NCI-H2227 (cell line): Measurements from ENCODE around the gene OPRL1.

ENCODE experiments used
- DNase-seq: peaks from one replicate; lab custom pipeline; 2025; ENCODE audit not compliant: unreplicated experiment; lab: John Stamatoyannopoulos, UW

OPRL1 gene

GRCh38 chr20:64139199-64140060 is 59.5 kb downstream of the OPRL1 start:
- DNase-seq: no peak

- no peak for DNase-seq
These were observed 60.4 kb downstream of the OPRL1 start for GRCh38 chr20:64140061-64140931.

DNA sequence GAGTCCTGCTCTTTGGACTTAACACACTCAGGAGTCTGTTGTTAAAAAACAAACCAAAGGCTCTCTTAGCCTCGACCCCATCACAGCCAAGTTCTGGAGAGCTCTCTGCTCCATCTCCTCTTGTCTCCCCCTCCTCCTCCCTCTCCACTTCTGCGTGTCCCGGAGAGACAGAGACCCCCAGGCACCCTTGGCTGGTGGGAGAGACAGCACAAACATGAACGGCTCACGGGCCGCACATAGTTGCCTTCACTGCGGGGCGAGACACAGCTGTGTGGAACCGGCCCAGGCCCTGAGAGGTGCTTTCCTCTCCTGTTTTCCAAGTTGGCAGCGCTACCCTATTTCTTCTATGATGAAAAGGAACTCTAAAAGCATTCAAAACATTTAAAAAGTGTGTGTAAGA is 61.1 kb downstream of the OPRL1 start:
- DNase-seq: no peak

GRCh38 chr20:64142590-64142989 is 62.7 kb downstream of the OPRL1 start:
- DNase-seq: no peak

- DNase-seq: no peak
These were observed 63.3 kb downstream of the OPRL1 start for GRCh38 chr20:64143018-64143801.

- DNase-seq: no peak
These were observed 64.4 kb downstream of the OPRL1 start for GRCh38 chr20:64144144-64144912.

DNA sequence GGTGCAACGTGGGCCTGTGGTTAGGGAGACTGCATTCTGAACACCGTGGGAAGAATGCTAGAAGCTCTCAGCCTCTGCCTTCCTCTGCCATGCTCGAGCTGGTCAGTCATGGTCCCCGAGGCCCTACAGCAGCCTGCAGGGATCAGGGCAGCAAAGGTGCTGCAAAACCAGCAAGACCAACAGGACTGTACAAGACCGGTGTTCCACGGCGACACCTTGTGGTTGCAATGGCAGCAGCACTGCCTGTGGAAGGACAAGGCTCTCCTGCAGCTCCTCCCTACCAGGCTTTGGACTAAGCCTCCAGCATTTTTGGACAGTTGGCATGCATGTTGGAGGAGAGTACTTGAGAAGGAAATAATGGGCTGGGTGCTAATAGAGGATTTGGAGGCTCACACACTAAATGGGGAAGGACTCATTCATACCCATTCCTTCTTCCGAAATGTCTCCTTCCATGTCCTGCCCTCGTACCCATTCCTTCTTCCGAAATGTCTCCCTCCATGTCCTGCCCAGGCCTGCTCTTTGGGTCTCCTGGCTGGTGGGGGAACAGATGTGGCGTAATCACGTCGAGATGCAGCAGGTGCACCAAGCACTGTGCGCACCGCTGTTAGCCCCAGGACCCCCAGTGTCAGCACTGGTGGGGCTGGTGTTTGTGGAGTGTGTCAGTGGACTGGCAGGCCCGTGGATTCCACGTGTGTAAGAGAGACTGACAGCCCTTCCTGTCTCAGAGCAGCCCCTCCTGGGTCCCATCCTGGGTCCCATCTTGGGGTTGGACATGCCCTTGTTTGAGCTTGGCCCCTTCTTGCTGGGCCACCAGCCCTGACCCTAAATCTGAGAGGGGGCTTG is 65.8 kb downstream of the OPRL1 start:
- DNase-seq: no peak

- DNase-seq: no peak
These were observed 66.5 kb downstream of the OPRL1 start for GRCh38 chr20:64146301-64146935.

- DNase-seq: no peak
These were observed 67.1 kb downstream of the OPRL1 start for GRCh38 chr20:64146936-64147477.

- DNase-seq: no peak
These were observed 68.7 kb downstream of the OPRL1 start for GRCh38 chr20:64148581-64148980.

DNA sequence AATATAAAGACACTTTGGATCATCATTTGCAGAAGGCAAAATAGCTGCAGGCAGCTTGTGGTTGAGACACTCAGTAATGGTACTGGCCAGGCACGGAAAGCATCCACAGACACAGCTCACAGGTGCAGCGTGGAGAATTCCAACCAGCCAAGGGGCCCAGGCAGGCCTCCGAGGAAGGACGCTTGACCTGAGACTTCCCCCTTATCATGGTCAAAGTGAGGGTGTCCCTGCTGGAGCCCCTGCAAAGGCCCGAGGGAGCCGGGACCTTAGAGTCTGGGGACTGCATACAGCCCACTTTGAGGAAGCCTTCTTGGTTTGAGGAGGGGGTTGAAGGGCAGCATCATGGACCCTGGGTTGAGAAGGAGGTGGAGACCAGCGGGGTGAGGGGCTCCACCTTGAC is 69.3 kb downstream of the OPRL1 start:
- no peak for DNase-seq

DNA sequence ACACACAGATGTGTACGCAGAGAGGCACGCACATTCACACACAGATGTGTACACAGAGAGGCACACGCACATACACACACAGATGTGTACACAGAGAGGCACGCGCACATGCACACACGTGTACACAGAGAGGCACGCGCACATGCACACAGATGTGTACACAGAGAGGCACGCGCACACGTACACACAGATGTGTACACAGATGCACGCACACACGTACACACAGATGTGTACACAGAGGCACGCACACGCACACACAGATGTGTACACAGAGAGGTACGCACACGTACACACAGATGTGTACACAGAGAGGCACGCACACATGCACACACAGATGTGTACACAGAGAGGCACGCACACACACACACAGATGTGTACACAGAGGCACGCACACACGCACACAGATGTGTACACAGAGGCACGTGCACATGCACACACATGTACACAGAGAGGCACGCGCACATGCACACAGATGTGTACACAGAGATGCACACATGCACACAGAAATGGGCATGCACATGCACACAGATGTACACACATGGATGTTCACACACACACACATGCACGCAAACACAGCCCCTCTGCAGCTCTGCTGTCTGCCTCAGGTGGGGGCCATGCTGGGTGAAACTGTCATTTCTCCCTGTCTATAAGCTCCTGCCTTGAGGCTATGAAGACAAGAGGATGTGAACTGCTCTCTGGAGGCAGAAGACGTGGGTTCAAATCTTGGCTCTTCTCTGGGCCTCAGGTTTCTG is 70.1 kb downstream of the OPRL1 start:
- DNase-seq: no peak
